Parathyroid adenoma (tissue), 2 donors: Measurements from ENCODE around the gene MAP3K7CL.
"Not testable (repeated sequence)": the region's sequence is repeated elsewhere in the genome, so short reads cannot be mapped to it uniquely, and the experiment has no call there.

Source experiments
- H2AFZ ChIP-seq: fragments of 300-600 bp; sonication (generic); one replicate; pipeline ENCODE4 v1.7.0; 2017; ENCODE audit warnings: antibody characterized with exemption, mild to moderate bottlenecking
- H3K27ac ChIP-seq: fragments of 300-600 bp; sonication (generic); one replicate; pipeline ENCODE4 v1.7.0; 2017
- H3K27me3 ChIP-seq: fragments of 300-600 bp; sonication (generic); one replicate; pipeline ENCODE4 v1.7.0; 2017; ENCODE audit warnings: low read length; ENCODE audit not compliant: control insufficient read depth, insufficient read depth
- H3K36me3 ChIP-seq: fragments of 300-600 bp; sonication (generic); one replicate; pipeline ENCODE4 v1.7.0; 2017; ENCODE audit warnings: low read length; ENCODE audit not compliant: control insufficient read depth, insufficient read depth
- H3K4me1 ChIP-seq: fragments of 300-600 bp; sonication (generic); one replicate; pipeline ENCODE4 v1.7.0; 2017; ENCODE audit warnings: control low read depth
- H3K4me2 ChIP-seq: fragments of 300-600 bp; sonication (generic); one replicate; pipeline ENCODE4 v1.7.0; 2017; ENCODE audit warnings: low read length
- H3K4me3 ChIP-seq: fragments of 300-600 bp; sonication (generic); one replicate; pipeline ENCODE4 v1.7.0; 2017; ENCODE audit warnings: low read depth, low read length
- H3K79me2 ChIP-seq: fragments of 300-600 bp; sonication (generic); one replicate; pipeline ENCODE4 v1.7.0; 2017; ENCODE audit warnings: control low read depth
- H3K9ac ChIP-seq: fragments of 300-600 bp; sonication (generic); one replicate; pipeline ENCODE4 v1.7.0; 2017; ENCODE audit warnings: mild to moderate bottlenecking
- H3K9me3 ChIP-seq: fragments of 300-600 bp; sonication (generic); one replicate; pipeline ENCODE4 v1.7.0; 2017; ENCODE audit warnings: low read length; ENCODE audit not compliant: control insufficient read depth
- CTCF ChIP-seq: fragments of 300-600 bp; sonication (generic); IDR thresholded peaks from one replicate; pipeline ENCODE4 v1.7.0; 2017; ENCODE audit warnings: antibody characterized with exemption, mild to moderate bottlenecking
- donor health status: primary hyperparathyroidism.

The MAP3K7CL gene

GRCh38 chr21:29163341-29164115 lies 33.1 kb downstream of the MAP3K7CL start:
- no peak overlapping the region for H3K4me3 ChIP-seq
- no peaks in the 10 kb centered on the region for H3K36me3 ChIP-seq
- H3K9me3 ChIP-seq = no peaks in the 10 kb centered on the region
- TF ChIP-seq CTCF = no peak
- H3K9ac ChIP-seq = no peak overlapping the region
- no peaks in the 10 kb centered on the region for H3K79me2 ChIP-seq
- no peak overlapping the region for H3K27ac ChIP-seq
- no peaks in the 10 kb centered on the region for H3K27me3 ChIP-seq
- H3K4me2 ChIP-seq = no peak overlapping the region
- H3K4me1 ChIP-seq = no peaks in the 10 kb centered on the region
- H2AFZ ChIP-seq = no peak overlapping the region

DNA sequence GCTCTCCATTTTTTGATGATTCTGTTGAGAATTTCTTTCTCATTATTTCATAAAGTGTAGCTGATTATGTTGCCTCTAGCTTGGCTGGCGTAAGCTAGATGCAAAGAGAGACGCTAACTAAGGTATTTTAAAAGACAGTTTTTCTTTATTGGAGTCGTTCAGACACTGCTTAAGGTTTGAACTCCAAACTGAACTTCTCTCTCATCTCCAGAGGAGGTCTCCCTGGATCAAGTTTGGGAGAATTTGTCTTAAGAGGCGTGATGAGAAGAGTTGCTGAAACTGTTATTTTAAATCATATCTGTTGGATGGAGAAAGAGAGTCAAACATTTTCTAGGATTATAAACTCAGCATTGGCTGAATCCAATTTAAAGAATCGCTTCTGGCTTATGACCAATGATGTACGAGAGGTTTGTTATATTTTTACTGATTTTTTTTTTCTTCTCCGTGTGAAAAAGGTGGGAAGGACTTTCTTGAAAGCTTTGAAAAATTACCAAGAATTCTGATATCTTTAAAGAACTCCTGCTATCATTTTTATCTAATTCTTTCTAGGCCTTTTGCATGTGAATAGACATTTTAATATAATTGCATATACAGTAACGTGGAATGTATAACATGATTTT lies 34.0 kb downstream of the MAP3K7CL start:
- H3K4me3 ChIP-seq = no peak overlapping the region
- H3K9me3 ChIP-seq = no peaks in the 10 kb centered on the region
- H3K79me2 ChIP-seq = no peaks in the 10 kb centered on the region
- TF ChIP-seq CTCF = peak; percentile 35
- no peaks in the 10 kb centered on the region for H3K27me3 ChIP-seq
- no peak overlapping the region for H3K4me2 ChIP-seq
- H2AFZ ChIP-seq = no peak overlapping the region
- no peaks in the 10 kb centered on the region for H3K4me1 ChIP-seq
- no peak overlapping the region for H3K27ac ChIP-seq
- no peak overlapping the region for H3K9ac ChIP-seq
- no peaks in the 10 kb centered on the region for H3K36me3 ChIP-seq

DNA sequence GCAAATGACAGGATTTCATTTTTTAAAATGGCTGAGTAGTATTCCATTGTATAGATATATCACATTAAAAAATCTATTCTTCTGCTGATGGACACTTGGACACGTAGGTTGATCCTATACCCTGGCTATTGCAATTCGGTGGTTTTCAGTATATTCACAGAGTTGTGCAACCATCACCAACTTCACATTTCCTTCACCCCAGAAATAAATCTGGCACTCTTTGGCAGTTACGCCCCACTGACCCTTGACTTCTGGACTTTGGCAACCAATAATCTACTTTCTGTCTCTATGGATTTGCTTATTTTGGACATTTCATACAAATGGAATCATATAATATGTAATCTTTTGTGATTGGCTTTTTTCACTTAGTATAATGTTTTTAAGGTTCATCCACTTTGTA lies 35.9 kb downstream of the MAP3K7CL start:
- Histone ChIP-seq H3K27ac (no peak overlapping the region), H3K9me3 (no peaks in the 10 kb centered on the region), H3K9ac (no peak overlapping the region), H3K4me1 (no peaks in the 10 kb centered on the region), H3K4me2 (no peak overlapping the region), H3K36me3 (no peaks in the 10 kb centered on the region), H3K79me2 (no peaks in the 10 kb centered on the region), H3K27me3 (no peaks in the 10 kb centered on the region), H2AFZ (no peak overlapping the region), H3K4me3 (no peak overlapping the region)
- no peak for TF ChIP-seq CTCF

- Histone ChIP-seq H3K4me3 (no peak overlapping the region), H3K27me3 (no peaks in the 10 kb centered on the region), H3K9me3 (no peaks in the 10 kb centered on the region), H3K4me2 (no peak overlapping the region), H3K4me1 (no peaks in the 10 kb centered on the region), H2AFZ (no peak overlapping the region), H3K9ac (no peak overlapping the region), H3K79me2 (no peaks in the 10 kb centered on the region), H3K36me3 (no peaks in the 10 kb centered on the region), H3K27ac (no peak overlapping the region)
- no peak for TF ChIP-seq CTCF
Observed at GRCh38 chr21:29166853-29167252, 36.4 kb downstream of the MAP3K7CL start.

DNA sequence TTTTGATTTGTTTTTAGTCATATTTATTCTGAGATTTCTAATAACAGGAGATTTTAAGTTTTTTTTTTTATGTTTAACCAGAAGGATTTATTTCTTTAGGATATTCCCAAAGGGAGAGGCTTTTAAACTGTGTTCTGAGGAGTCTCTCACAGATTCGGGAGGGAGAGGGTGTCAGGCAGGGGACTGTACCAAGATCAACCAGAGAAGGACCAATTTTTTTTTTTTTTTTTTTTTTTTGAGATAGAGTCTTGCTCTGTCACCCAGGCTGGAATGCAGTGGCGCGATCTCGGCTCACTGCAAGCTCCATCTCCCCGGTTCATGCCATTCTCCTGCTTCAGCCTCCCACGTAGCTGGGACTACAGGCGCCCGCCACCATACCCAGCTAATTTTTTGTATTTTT lies 37.0 kb downstream of the MAP3K7CL start:
- not testable (repeated sequence) for H3K36me3 ChIP-seq, H3K27me3 ChIP-seq, H3K79me2 ChIP-seq, H3K4me2 ChIP-seq, H3K4me1 ChIP-seq, H3K9me3 ChIP-seq, H3K27ac ChIP-seq, H3K9ac ChIP-seq, H3K4me3 ChIP-seq, H2AFZ ChIP-seq
